GM18508 (cell line): ENCODE data around the gene DAW1.
"Not testable (repeated sequence)": the region's sequence is repeated elsewhere in the genome, so short reads cannot be mapped to it uniquely, and the experiment has no call there.

Experiments
- ATAC-seq: cut with Tn5 transposase; IDR thresholded peaks from one replicate; pipeline ENCODE4 v1.9.1; 2021; ENCODE audit warnings: moderate number of reproducible peaks; ENCODE audit not compliant: insufficient read depth, unreplicated experiment

DAW1 gene, protein sequence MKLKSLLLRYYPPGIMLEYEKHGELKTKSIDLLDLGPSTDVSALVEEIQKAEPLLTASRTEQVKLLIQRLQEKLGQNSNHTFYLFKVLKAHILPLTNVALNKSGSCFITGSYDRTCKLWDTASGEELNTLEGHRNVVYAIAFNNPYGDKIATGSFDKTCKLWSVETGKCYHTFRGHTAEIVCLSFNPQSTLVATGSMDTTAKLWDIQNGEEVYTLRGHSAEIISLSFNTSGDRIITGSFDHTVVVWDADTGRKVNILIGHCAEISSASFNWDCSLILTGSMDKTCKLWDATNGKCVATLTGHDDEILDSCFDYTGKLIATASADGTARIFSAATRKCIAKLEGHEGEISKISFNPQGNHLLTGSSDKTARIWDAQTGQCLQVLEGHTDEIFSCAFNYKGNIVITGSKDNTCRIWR

DNA sequence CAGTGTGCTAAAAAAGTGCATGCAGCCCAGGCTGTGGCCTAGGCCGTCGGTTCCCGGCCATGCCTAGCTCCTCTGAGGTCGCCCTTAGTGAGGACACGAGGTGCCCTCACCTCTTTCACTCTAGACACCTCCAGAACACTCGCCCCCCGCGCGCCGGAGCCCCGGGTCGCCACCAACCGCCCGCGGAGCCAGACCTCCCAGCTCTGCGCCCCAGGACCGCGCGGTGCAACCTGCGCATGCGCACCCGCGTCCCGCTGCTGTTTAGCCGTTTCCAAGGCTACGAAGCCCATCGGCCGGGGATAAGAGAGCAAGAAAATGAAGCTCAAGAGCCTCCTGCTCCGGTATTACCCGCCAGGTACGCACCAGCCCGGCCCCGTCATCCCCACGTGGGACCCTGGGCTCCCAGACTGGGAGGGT is at the start of gene DAW1:
Gene DAW1, plus strand, starts transcription at position 257 of the 417 bp plus-strand sequence. Its CDS starts 59 bp downstream, at position 316.
- ATAC-seq = no peak

- no peak for ATAC-seq
Observed at GRCh38 chr2:227822416-227823003, 48.9 kb upstream of the DAW1 start.

- ATAC-seq = no peak
Observed at GRCh38 chr2:227823922-227824321, 47.5 kb upstream of the DAW1 start.

DNA sequence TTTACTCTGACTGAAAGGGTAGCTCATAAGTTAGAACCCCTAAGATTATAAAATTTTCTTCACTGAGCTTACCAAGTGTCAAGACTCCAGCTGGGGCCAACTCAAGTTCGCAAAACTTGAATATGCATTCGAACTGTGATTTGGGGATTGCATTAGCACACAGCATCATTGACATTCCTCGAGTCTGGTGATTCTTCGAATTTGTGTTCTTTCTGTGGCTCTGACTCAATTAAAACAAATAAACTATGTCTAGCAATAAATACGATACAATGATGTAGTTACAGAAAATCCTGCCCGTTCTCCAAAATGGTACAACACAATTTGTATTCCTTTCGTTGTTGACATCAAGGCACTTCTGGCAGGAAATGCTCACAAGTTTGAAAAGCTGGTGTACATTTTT is 46.7 kb upstream of the DAW1 start:
- ATAC-seq = no peak

- ATAC-seq = no peak
Observed at GRCh38 chr2:227826019-227826521, 45.4 kb upstream of the DAW1 start.

- ATAC-seq = no peak
Observed at GRCh38 chr2:227826563-227826962, 44.9 kb upstream of the DAW1 start.

DNA sequence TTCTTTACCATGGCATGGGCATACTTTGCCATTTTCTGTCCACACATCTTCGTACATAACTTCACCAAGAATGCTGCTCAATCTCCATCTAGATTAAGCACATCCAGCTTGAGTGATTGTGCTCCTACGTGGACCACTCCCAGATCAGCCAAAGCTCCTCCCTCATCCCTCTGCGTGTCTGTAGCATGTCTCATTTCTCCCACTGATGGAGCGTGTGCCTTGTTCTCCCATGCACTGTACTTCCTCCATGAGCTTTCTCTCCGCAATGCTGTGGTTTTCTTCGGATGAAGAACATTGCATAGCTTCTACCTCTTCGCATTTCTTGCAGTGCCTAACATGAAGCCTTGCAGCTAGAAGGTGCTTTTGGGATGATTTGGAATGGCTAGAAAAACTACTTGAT is 44.3 kb upstream of the DAW1 start:
- no peak for ATAC-seq

DNA sequence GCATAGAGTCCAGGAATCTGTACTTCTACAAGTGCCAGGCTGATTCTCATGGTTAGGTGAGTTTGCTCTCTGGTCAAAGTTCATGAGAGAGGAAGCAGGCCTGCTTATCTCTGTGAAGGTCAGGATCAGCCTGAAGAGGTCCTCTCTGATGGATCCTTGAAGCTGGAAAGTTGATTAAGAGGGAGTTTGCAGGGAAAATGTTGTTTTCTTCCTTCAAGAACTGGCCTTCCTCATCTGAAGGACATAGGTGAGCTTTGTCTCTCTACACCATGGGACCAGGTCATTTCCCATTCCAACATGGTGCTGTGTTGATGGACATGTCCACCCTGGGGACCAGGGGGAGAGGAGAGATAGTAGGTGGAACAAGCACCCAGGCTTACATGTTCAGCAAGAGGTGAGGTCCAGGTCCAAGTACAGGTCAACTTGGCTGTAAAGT is 42.9 kb upstream of the DAW1 start:
- no peak for ATAC-seq

- ATAC-seq = no peak
Observed at GRCh38 chr2:227829337-227829736, 42.1 kb upstream of the DAW1 start.

GRCh38 chr2:227834423-227834822 is 37.0 kb upstream of the DAW1 start:
- ATAC-seq = no peak

DNA sequence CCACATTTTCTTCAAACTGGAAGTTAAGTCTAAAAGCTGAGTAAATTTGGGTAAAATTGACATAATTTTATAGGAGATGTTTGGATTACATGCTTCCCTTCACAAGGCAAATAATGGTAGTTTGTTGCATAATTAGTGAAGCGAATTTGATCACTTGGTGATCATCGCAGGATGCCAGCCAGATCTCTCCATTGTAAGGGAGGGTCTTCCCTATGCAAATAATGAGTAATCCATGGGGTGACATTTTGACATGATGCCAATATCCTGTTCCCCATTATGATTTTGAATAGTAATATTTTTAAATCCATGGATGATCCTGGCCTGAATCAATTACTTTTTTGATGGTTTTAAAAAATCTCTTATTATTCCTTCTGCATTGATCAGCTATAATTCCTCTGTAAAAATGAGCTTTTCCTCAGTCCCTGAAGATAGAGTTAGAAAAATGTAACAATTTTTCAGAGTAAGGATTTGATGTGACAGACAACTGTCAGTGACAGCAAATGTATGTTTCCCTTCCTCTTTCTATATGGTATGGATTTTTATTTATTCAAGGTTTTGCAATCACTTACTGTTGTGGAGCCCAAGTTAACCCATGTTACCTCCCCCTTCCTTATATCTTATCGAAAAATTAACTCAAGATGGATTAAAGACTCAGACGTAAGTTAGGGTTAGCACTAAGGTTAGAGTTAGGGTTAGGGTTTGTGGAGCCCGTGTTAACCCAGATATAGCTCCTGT is 36.3 kb upstream of the DAW1 start:
- no peak for ATAC-seq

DNA sequence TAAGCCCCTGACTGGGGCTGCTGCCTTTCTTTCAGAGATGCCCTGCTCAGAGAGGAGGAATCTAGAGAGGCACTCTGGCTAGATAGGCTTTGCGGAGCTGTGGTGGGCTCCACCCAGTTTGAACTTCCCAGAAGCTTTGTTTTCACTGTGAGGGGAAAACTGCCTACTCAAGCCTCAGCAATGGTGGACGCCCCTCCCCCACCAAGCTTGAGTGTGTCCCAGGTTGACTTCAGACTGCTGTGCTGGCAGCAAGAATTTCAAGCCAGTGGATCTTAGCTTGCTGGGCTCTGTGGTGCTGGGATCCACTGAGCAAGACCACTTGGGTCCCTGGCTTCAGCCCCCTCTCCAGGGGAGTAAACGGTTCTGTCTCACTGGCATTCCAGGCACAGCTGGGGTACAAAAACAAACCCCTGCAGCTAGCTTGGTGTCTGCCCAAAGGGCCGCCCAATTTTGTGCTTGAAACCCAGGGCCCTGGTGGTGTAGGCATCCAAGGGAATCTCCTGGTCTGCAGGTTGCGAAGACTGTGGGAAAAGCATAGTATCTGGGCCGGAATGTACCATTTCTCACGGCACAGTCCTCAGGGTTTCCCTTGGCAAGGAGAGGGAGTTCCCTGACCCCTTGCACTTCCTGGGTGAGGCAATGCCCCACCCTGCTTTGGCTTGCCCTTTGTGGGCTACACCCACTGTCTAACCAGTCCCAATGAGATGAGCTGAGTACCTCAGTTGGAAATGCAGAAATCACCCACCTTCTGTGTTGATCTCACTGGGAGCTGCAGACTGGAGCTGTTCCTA is 31.9 kb upstream of the DAW1 start:
- not testable (repeated sequence) for ATAC-seq

DNA sequence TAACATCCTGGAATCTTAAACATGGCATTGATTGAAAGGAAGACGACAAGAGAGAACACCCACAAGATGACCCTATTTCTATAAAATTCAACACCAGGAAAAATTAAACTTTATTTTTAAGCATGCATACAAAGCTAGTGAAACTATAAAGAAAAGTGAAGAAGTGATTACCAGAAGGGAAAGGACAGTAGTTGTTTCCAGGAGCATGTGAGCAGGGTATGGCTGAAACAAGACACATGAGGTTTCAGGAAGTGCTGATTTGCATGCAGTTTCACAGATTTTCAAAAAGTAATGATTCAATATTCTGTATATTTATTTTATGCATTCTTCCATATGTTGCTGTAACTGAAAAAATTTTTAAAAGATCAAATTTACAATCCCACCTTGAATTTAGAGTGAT is 24.6 kb upstream of the DAW1 start:
- ATAC-seq = peak; percentile 49

DNA sequence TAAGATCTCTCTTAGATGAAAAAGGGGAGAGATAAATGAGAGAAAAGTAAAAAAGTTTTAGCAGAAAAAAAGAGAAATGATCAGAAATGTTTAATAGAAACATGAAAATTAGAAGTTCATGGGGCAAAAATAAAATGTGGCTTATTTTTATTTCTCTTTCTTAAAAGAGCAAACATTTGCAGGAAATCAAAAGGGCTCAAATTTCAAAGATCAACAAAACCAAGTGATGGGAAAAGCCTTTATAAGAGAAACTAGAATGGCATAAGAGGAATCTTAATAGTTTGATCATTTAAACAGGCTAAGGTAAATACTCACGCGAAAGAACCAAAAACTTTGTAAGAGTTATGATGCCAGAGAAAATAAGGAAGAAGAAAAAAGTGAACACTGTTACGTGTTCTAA is 23.3 kb upstream of the DAW1 start:
- no peak for ATAC-seq

DNA sequence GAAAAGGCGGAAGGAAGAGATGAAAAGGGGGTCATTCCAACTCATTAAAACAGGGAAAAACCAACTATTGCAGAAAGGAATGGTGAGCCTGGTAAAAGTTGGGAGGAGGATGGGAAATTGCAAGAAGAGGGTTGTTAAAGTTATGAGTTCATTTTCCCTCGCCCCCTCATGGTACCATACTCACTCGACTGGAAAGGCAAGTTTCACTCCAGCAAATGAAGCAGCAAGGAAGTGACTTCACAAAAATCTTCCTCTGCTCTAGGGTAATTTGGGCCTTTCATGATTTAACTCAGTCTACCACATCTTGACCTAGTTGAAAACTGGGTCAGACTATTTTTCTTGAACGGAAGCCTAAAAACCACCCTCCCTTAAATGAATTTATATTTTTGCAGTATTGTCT is 22.8 kb upstream of the DAW1 start:
- ATAC-seq = peak; percentile 46

DNA sequence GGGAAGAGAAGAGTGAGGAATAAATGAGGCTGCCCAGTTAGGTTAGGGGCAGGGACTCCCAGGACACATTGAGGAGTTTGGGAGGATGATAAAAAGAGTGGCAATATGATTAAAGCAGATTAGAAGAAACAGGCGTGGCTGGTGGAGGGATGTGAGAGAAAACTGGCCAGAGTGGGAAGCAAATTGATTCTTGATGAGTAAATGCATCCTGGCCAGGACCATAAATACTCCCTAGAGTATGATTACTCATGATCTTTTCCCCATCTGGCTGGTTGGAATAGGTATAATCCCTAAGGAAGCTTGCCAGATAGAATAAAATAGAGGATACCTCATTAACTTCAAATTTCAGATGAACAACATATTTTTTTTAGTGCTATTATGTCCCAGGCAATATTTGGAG is 21.5 kb upstream of the DAW1 start:
- no peak for ATAC-seq

- no peak for ATAC-seq
Observed at GRCh38 chr2:227853204-227853629, 18.2 kb upstream of the DAW1 start.

- ATAC-seq = no peak
Observed at GRCh38 chr2:227853765-227854271, 17.6 kb upstream of the DAW1 start.

GRCh38 chr2:227855440-227855839 is 16.0 kb upstream of the DAW1 start:
- ATAC-seq = no peak

DNA sequence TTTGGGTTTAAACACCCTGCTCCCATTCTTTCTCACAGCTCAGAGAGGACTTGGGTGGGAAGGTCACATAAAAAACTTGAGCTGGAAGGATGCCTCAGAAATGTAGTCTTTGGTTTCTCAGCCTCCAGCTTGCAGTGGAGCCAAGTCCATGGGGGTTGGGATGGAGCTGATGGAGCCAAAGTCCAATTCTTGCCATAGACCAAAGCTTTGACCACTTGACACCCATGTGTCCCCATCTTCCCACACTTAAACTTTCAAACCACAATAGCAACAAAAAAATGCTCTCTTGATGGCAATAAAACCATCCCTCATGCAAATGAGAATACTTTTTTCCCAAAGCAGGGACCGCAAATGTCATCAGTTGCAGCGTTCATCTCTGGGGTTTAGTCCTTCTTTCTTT is 14.7 kb upstream of the DAW1 start:
- no peak for ATAC-seq
